Omental fat pad (tissue), 4 donors: ENCODE measurements around the gene AMOTL2. TPM values are rescaled to one million over a fixed set of nuclear protein-coding genes. Genes with fewer than 3 reads are reported as not detected.

Source experiments
- ATAC-seq: fragments of 150-250 bp; one replicate; pipeline ENCODE4 v1.9.1; 2016; ENCODE audit warnings: mild to moderate bottlenecking, moderate library complexity; ENCODE audit not compliant: low FRiP score
- DNase-seq: peaks from one replicate; pipeline ENCODE4 v3.0.0-alpha.2; 2019; ENCODE audit warnings: low spot score
- total RNA-seq, 4 donors: library from RNA; depleted of rRNA; stranded (reverse); fragments of >200 nt; gene quantifications; one replicate each; pipeline ENCODE4 v1.1.0, GENCODE V29; 2016
- TF ChIP-seq, protein P1 (sequence below), 3 donors: fragments of 450-650 bp; IDR thresholded peaks; one replicate each; pipeline ENCODE4 v1.5.1; 2016 to 2017; ENCODE audit warnings: antibody characterized with exemption in 3 of 3, mild to moderate bottlenecking in 3 of 3, moderate library complexity in 2 of 3

The AMOTL2 gene
- total RNA-seq, 4 donors from 2014 or later = 99.0 to 201 (median 158) TPM

DNA sequence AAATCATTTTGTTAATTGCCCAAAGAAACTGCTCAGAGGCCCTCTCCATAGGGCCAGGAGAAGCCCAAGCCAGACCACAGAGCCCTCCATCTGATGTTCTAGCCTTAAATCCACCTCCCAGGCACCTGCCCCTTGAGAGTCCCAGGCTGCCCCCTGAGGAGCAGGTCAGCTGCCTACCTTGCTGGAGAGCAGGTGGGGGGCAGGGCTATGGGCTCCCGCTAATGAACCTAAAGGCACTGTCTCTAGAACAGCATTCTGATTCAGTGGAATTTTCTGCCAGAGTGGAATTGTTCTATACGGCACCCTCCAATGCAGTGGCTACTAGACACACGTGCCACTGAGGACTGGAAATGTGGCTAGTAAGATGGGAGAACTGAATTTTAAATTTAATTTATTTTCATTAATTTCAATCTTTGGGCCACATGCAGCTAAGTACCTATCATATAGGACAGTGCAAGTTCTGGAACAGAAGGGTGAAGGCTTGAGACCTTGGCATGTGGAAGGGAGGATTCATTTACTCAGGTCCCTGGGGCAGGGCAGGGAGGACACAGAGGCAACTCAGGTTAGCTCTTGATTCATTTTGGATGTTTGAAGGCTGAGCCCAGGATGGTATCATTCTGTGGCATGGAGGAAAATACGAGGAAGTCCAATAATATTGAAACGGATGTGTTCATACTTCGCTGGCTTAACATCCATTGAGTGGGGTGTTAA lies 11.4 kb downstream of the AMOTL2 start:
- no peak for ATAC-seq
- TF ChIP-seq, protein P1, sequence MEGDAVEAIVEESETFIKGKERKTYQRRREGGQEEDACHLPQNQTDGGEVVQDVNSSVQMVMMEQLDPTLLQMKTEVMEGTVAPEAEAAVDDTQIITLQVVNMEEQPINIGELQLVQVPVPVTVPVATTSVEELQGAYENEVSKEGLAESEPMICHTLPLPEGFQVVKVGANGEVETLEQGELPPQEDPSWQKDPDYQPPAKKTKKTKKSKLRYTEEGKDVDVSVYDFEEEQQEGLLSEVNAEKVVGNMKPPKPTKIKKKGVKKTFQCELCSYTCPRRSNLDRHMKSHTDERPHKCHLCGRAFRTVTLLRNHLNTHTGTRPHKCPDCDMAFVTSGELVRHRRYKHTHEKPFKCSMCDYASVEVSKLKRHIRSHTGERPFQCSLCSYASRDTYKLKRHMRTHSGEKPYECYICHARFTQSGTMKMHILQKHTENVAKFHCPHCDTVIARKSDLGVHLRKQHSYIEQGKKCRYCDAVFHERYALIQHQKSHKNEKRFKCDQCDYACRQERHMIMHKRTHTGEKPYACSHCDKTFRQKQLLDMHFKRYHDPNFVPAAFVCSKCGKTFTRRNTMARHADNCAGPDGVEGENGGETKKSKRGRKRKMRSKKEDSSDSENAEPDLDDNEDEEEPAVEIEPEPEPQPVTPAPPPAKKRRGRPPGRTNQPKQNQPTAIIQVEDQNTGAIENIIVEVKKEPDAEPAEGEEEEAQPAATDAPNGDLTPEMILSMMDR (IDR thresholded peaks at IDR 0.05) = no peak
- DNase-seq = no peak

DNA sequence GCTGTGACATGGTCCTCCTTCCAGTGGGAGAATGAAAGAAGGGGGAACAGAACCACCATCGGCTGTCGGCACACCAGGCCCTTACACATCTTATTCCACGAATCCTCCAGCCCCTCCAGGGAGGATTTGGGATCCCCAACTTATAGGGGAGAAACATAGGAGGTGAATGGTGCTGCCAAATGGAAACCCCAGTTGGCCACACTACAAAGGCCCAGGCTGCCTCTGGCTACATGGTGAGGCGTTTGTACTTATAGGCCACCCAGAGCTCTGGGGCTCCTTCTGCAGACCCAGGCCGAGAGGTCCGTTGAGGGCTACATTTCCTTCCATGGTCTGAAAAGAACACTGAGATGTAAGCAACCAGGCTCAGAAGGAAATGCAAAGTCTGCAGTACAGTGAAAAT lies 12.0 kb downstream of the AMOTL2 start:
- no peak for ATAC-seq
- TF ChIP-seq, protein P1 (IDR thresholded peaks at IDR 0.05) = no peak
- no peak for DNase-seq

DNA sequence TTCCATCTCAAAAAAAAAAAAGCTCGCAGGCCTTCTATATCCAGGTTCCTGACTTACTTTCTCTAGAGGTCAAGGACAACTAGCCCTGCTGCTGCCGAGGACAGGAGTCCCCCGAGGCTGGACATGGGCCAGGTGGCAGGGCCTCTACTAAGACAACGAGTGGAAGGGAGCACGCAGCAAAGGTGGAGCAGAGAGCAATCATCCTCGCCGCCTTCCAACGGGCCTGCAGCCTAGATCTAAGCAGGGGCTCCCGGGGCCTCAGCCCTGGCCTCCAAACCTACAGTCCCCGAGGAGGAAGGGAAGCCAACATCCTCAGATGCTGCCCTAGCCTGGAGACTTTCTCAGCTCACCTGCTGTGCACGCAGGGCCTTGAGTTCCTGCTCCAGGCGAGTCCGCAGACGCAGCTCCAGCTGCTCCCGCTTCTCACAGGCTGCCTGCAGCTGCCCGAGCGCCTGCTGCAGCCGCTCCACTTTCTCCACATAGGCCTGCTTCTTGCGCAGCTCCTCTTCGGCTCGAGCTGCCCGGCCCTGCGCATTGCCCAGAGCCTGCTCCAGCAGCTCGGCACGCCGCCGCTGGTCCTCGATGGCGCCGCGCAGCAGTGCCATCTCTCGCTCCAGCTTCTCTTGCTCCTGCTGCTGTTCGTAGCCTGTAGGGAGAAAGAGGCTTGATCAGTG lies 12.9 kb downstream of the AMOTL2 start:
- DNase-seq = no peak
- no peak for ATAC-seq
- TF ChIP-seq, protein P1 (IDR thresholded peaks at IDR 0.05) = no peak

DNA sequence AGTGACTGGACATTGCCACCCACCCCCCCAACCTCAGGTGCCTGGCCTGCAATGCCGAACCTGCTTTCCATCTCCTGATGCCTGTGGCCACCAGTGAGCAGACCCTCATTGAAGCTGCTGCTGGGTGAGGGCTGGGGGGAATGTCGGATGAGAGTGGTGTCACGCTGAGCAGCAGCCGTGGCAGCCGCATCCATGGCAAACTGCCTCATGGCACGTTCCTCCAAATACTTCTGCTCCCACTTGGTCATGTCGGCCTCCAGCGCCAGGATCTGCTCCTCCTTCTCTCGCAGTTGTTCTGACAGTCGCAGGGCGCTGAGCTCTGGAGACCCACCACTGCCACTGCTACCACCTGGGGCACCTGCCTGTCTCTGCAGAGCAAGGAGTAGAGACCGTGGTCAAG lies 14.2 kb downstream of the AMOTL2 start:
- TF ChIP-seq, protein P1 (IDR thresholded peaks at IDR 0.05) = no peak
- DNase-seq = no peak
- no peak for ATAC-seq

DNA sequence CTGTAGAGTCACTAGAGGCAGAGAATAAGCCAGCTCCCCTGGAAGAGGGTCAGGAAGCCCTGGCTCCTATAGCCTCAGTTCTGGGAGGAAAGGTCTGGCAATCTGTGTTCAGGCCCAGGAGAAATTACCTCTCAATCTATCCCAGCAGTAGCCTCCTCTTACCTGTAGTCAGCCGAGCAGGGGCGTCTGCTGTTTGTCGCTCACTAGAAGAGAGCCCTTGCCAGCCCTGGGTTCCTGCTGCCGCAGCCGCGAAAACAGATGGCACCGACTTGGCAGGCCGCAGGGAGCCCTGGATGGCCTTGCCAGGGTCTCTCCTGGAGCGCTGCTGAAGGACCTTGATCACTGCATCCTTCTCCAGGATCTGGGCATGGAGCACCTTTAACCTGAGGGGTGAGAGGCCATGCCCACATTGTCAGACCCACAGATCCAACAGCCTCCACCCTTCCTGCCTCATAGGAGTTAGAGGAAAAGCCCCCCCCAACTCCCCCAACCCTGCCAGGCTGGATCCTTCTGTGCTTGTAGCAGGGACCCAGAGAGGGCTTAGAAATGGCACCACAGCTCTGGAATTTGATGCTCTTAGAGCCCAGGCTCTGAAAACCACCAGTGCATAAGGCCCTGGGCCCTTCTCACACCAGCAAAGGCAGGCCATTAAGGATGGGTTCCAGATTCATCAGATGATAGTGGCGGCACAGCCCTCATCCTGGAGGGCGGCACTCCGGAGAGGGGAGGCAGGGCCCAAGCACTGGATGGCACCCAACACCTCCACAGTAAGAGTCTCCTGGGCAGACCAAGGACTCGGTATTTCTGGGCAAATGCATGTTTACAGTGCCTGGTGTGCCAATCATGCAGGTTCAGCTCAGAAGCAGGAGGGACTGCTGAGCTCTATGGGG lies 14.9 kb downstream of the AMOTL2 start:
- TF ChIP-seq, protein P1 (IDR thresholded peaks at IDR 0.05) = no peak
- DNase-seq (no peak), ATAC-seq (no peak)

DNA sequence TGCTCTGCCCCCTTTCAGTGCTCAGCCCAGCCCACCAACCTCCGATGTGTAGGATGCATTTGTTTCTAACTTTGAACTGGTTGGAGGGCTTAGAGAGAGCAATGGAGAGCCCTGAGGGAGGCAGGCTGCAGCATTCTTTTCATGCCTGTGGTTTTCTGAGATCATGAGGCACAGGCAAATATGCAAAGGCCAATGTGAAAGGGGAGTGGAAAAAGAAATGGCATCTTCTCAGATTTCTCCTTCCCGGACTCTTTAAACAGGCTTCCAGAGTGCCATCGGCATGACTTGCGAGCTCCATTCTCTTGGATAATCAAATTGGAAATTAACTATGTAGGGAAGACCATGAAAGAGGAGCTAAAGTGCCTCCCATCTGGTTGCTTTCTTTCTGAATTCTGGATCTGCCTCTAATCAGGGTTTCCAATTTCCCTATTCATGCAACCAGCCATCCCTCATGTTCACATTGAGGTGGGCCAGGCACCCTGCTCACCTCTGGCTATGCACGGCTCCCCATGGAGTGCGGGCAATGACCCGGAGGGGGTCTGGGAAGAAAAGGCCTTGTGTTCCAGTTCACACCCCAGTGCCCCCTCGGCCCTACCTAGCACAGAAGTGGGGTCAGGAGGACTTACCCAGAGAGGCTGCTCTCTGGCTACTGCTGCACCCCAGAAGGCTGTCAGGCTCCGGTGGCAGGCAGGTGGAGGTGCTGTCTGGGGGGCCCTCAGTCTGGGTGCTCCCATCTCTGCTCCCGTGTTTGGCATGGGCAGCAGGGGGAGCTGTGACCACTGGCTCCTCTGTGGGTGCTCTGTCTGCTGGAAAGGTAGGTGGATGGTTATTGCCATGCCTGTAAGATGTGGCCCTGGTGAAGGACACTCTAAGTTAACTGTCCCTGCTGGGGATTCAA lies 16.1 kb downstream of the AMOTL2 start:
- ATAC-seq (peak; percentile 72), DNase-seq (no peak)
- TF ChIP-seq, protein P1 (IDR thresholded peaks at IDR 0.05) = no peak
